Superior temporal gyrus (tissue), 1 donor: ENCODE measurements around the gene ZSCAN1.

ENCODE experiments used
- DNase-seq: peaks from one replicate; pipeline ENCODE4 v3.0.0-alpha.2; 2016; ENCODE audit errors: extremely low spot score

The ZSCAN1 gene

GRCh38 chr19:58040751-58041525, 7.1 kb downstream of the ZSCAN1 start:
- DNase-seq, result no peak

GRCh38 chr19:58042495-58043340, 8.9 kb downstream of the ZSCAN1 start:
- no peak for DNase-seq

GRCh38 chr19:58044391-58044790, 10.6 kb downstream of the ZSCAN1 start:
- DNase-seq, result no peak

- DNase-seq, result no peak
Measured at GRCh38 chr19:58044886-58045285, 11.1 kb downstream of the ZSCAN1 start.

GRCh38 chr19:58045411-58046050, 11.7 kb downstream of the ZSCAN1 start:
- DNase-seq, result no peak

- no peak for DNase-seq
Measured at GRCh38 chr19:58046856-58047255, 13.0 kb downstream of the ZSCAN1 start.

- no peak for DNase-seq
Measured at GRCh38 chr19:58047672-58048071, 13.8 kb downstream of the ZSCAN1 start.

- DNase-seq, result no peak
Measured at GRCh38 chr19:58052256-58052655, 18.4 kb downstream of the ZSCAN1 start.

GRCh38 chr19:58053480-58054156, 19.8 kb downstream of the ZSCAN1 start:
- DNase-seq, result no peak

GRCh38 chr19:58054901-58055874, 21.4 kb downstream of the ZSCAN1 start:
- peak; percentile 79 for DNase-seq

- DNase-seq, result no peak
Measured at GRCh38 chr19:58056261-58056660, 22.4 kb downstream of the ZSCAN1 start.

- no peak for DNase-seq
Measured at GRCh38 chr19:58056861-58057260, 23.0 kb downstream of the ZSCAN1 start.

GRCh38 chr19:58058467-58058866, 24.6 kb downstream of the ZSCAN1 start:
- peak; percentile 9 for DNase-seq

- peak; percentile 90 for DNase-seq
Measured at GRCh38 chr19:58059003-58059670, 25.3 kb downstream of the ZSCAN1 start, which contains the start of gene ZNF135. TSS of gene ZNF135 (plus strand) at chr19:58059282. CDS start at chr19:58060003, 721 bp downstream.

GRCh38 chr19:58059671-58060078, 25.9 kb downstream of the ZSCAN1 start:
- DNase-seq, result no peak

GRCh38 chr19:58060231-58060630, 26.4 kb downstream of the ZSCAN1 start:
- no peak for DNase-seq

- DNase-seq, result no peak
Measured at GRCh38 chr19:58063712-58064111, 29.9 kb downstream of the ZSCAN1 start.

GRCh38 chr19:58067240-58067912, 33.6 kb downstream of the ZSCAN1 start:
- no peak for DNase-seq

- no peak for DNase-seq
Measured at GRCh38 chr19:58079792-58080191, 46.0 kb downstream of the ZSCAN1 start.
